ENCODE data around the gene MDP1.
"Not testable (repeated sequence)": the region's sequence is repeated elsewhere in the genome, so short reads cannot be mapped to it uniquely, and the experiment has no call there.

The MDP1 gene

GRCh38 chr14:24250354-24250753 lies 34.5 kb upstream of the MDP1 start:
- no peak overlapping the region for H3K4me3 ChIP-seq (ENCODE audit: low read depth, low read length)
- TF ChIP-seq, protein P1, sequence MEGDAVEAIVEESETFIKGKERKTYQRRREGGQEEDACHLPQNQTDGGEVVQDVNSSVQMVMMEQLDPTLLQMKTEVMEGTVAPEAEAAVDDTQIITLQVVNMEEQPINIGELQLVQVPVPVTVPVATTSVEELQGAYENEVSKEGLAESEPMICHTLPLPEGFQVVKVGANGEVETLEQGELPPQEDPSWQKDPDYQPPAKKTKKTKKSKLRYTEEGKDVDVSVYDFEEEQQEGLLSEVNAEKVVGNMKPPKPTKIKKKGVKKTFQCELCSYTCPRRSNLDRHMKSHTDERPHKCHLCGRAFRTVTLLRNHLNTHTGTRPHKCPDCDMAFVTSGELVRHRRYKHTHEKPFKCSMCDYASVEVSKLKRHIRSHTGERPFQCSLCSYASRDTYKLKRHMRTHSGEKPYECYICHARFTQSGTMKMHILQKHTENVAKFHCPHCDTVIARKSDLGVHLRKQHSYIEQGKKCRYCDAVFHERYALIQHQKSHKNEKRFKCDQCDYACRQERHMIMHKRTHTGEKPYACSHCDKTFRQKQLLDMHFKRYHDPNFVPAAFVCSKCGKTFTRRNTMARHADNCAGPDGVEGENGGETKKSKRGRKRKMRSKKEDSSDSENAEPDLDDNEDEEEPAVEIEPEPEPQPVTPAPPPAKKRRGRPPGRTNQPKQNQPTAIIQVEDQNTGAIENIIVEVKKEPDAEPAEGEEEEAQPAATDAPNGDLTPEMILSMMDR (IDR thresholded peaks at IDR 0.05; ENCODE audit: low read depth, low read length), result no peak

- TF ChIP-seq, protein P1 (IDR thresholded peaks at IDR 0.05; ENCODE audit: low read depth, low read length), result no peak
- H3K4me3 ChIP-seq (ENCODE audit: low read depth, low read length), result no peak overlapping the region
Observed at GRCh38 chr14:24249230-24250021, 33.6 kb upstream of the MDP1 start.

- no peak overlapping the region for H3K4me3 ChIP-seq (ENCODE audit: low read depth, low read length)
- TF ChIP-seq, protein P1 (IDR thresholded peaks at IDR 0.05; ENCODE audit: low read depth, low read length), result no peak
Observed at GRCh38 chr14:24247422-24247821, 31.6 kb upstream of the MDP1 start.

DNA sequence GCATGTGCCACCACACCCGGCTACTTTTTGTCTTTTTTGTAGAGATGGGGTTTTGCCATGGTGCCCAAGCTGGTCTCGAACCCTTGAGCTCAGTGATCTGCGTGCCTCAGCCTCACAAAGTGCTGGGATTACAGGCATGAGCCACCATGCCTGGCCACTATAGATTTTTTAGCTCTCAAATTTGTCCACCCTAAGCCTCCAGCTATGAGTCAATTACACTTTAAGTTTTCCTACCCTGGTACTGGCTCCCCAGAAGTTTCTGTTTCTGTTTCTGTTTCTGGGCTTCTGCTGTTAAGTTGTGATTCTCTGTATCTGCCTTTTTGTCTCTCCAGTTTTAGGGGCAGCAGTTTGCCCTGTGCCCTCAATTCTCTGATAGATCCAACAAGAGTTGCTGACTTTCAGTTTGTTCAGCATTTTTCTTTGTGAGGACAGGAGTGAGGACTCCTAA lies 30.9 kb upstream of the MDP1 start:
- H3K4me3 ChIP-seq (ENCODE audit: low read depth, low read length), result no peak overlapping the region
- TF ChIP-seq, protein P1 (IDR thresholded peaks at IDR 0.05; ENCODE audit: low read depth, low read length), result no peak

GRCh38 chr14:24245350-24245749 lies 29.5 kb upstream of the MDP1 start:
- not testable (repeated sequence) for H3K4me3 ChIP-seq (ENCODE audit: low read depth, low read length)

DNA sequence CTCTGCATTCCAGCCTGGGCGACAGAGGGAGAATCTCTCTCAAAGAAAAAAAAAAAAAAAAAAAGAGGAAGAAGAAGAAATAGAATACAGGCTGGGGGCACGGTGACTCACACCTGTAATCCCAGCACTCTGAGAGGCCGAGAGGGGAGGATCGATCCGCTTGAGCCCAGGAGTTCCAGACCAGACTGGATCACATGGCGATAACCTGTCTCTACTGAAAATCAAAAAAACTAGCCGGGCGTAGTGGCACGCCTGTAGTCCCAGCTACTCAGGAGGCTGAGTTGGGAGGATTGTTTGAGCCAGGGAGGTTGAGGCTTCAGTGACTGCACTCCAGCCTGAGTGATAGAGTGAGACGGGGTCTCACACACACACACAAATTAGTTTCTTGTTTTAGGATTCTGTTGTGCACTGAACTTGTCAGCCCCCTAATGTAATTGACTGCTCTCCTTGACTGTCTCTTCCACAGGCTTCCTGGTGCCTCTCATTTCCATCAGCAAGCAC lies 27.5 kb upstream of the MDP1 start:
- H3K4me3 ChIP-seq (ENCODE audit: low read depth, low read length), result peak overlapping the region; percentile 73
- TF ChIP-seq, protein P1 (IDR thresholded peaks at IDR 0.05; ENCODE audit: low read depth, low read length), result no peak

DNA sequence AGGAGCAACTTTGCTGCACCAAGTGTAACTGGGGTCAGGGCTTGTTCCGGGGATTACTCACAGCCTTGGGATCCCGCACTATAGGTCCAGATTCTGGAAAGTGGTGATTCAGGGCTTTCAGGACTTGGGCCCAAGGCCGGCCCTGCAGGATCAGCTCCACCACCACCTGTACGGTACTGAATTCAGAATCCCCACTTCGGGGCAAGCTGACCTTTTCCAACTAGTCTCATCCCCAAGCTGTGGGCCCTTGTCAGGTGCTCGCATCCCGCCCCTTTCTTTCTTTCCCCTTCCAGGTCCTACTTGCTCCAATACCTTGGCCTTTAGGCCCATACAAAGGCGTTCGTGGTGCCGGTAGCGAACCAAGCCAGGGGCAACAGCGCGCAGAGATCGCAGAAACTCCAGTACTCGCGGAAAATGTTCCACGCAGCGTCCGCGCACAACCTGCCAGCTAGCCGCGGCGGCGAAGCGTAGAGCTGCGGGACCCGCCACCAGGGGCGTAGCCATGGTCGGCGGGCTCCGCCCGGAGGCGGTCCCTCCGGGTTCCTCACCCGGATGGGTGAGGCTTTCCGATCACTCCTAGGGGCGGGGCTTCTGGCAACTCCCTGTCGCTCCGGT lies 26.1 kb upstream of the MDP1 start:
- H3K4me3 ChIP-seq (ENCODE audit: low read depth, low read length), result peak overlapping the region; percentile 73
- TF ChIP-seq, protein P1 (IDR thresholded peaks at IDR 0.05; ENCODE audit: low read depth, low read length), result peak; percentile 43; the same call in 1 of the 2 replicates

All from WI38 (cell line).